Progenitor cell of endocrine pancreas (in vitro differentiated cells): ENCODE measurements around the gene XYLB. TPM values are rescaled to one million over a fixed set of nuclear protein-coding genes. Genes with fewer than 3 reads are reported as not detected.
A peak's percentile ranks its signal among the peaks of the same experiment; 100 is the strongest.

Experiments used
- DNase-seq: peaks from one replicate; pipeline ENCODE4 v3.0.0; 2021; ENCODE audit warnings: low spot score; ENCODE audit not compliant: unreplicated experiment
- H3K27ac Mint-ChIP-seq: 2 replicates; pipeline ENCODE4 v1.8.0; 2021; ENCODE audit warnings: mild to moderate bottlenecking, moderate library complexity, mixed read lengths
- H3K27me3 Mint-ChIP-seq: 2 replicates; pipeline ENCODE4 v1.8.0; 2021; ENCODE audit warnings: mixed read lengths
- H3K36me3 Mint-ChIP-seq: 2 replicates; pipeline ENCODE4 v1.8.0; 2022; ENCODE audit warnings: mixed read lengths; ENCODE audit not compliant: insufficient read depth
- H3K4me1 Mint-ChIP-seq: 2 replicates; pipeline ENCODE4 v1.8.0; 2021; ENCODE audit warnings: low read depth, mixed read lengths
- H3K4me3 Mint-ChIP-seq: 2 replicates; pipeline ENCODE4 v1.8.0; 2021; ENCODE audit warnings: low read depth, mild to moderate bottlenecking, moderate library complexity, mixed read lengths
- H3K9me3 Mint-ChIP-seq: 2 replicates; pipeline ENCODE4 v1.8.0; 2021; ENCODE audit warnings: low read depth, mixed read lengths
- total RNA-seq: library from RNA; stranded (reverse); gene quantifications from 2 replicates; pipeline ENCODE4 v1.2.1, GENCODE V29; 2021
- TF ChIP-seq, protein P1 (sequence below): fragments of 200-600 bp; sonication (generic); IDR thresholded peaks from one replicate; pipeline ENCODE4 v1.5.0; 2021; ENCODE audit warnings: antibody characterized with exemption, mild to moderate bottlenecking; ENCODE audit not compliant: unreplicated experiment

The XYLB gene
- total RNA-seq, 1 donor from 2014 or later: 4.0 TPM

DNA sequence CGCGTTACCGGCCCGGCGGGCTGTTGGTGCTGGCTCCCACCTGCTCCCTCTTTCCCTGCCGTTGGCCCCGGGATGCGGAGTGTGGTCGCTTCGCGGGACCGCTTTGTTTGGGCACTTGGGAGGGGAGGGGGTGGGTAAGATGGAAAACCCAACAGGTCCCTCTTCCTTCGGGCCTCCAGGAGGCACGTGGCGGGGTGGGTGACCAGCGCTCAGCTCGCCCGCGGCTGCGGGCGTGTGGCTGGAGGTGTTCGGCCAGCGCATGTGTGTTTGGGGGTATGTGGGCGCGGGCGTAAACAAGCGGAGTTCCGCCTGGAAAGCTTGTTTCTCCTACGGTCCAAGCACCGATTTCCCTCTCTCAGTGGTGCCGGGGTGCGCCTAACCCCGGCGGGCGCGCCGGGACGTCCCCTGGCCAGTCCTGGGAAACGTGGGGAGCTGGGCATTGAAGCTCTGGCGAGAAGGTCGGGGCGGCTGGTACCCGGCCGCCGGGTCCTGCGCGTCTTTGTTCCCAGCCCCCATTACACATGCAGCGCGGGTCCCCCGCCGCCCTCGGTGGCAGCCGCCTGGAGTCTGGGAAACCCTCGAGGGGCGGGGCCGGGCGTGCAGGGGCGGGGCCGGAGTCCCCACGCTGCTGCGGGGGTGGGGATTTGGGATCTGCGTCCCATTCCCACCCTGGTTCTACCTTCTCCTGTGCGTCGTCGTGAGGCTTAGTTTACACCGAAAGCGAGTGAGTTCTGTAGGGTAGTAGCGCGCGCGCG lies 108.5 kb downstream of the XYLB start:
- H3K27ac Mint-ChIP-seq: peak overlapping the region; percentile 100

GRCh38 chr3:38455639-38456430 lies 109.2 kb downstream of the XYLB start:
- Mint-ChIP-seq H3K27me3 (no peaks in the 10 kb centered on the region), H3K9me3 (peaks cover 2% of the 10 kb centered on the region), H3K36me3 (peaks cover 1% of the 10 kb centered on the region), H3K4me3 (peak overlapping the region; percentile 99), H3K27ac (peak overlapping the region; percentile 96), H3K4me1 (peaks cover 40% of the 10 kb centered on the region)
- TF ChIP-seq, protein P1, sequence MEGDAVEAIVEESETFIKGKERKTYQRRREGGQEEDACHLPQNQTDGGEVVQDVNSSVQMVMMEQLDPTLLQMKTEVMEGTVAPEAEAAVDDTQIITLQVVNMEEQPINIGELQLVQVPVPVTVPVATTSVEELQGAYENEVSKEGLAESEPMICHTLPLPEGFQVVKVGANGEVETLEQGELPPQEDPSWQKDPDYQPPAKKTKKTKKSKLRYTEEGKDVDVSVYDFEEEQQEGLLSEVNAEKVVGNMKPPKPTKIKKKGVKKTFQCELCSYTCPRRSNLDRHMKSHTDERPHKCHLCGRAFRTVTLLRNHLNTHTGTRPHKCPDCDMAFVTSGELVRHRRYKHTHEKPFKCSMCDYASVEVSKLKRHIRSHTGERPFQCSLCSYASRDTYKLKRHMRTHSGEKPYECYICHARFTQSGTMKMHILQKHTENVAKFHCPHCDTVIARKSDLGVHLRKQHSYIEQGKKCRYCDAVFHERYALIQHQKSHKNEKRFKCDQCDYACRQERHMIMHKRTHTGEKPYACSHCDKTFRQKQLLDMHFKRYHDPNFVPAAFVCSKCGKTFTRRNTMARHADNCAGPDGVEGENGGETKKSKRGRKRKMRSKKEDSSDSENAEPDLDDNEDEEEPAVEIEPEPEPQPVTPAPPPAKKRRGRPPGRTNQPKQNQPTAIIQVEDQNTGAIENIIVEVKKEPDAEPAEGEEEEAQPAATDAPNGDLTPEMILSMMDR: no peak
- no peak for DNase-seq

More for the DNA sequence above, 108.5 kb downstream of the XYLB start:
- peaks cover 7% of the 10 kb centered on the region for H3K36me3 Mint-ChIP-seq
- peak; percentile 80 for DNase-seq
- TF ChIP-seq, protein P1: no peak
- peaks cover 8% of the 10 kb centered on the region for H3K9me3 Mint-ChIP-seq
- H3K4me3 Mint-ChIP-seq: peak overlapping the region; percentile 99
- H3K4me1 Mint-ChIP-seq: peaks cover 34% of the 10 kb centered on the region
- no peaks in the 10 kb centered on the region for H3K27me3 Mint-ChIP-seq

DNA sequence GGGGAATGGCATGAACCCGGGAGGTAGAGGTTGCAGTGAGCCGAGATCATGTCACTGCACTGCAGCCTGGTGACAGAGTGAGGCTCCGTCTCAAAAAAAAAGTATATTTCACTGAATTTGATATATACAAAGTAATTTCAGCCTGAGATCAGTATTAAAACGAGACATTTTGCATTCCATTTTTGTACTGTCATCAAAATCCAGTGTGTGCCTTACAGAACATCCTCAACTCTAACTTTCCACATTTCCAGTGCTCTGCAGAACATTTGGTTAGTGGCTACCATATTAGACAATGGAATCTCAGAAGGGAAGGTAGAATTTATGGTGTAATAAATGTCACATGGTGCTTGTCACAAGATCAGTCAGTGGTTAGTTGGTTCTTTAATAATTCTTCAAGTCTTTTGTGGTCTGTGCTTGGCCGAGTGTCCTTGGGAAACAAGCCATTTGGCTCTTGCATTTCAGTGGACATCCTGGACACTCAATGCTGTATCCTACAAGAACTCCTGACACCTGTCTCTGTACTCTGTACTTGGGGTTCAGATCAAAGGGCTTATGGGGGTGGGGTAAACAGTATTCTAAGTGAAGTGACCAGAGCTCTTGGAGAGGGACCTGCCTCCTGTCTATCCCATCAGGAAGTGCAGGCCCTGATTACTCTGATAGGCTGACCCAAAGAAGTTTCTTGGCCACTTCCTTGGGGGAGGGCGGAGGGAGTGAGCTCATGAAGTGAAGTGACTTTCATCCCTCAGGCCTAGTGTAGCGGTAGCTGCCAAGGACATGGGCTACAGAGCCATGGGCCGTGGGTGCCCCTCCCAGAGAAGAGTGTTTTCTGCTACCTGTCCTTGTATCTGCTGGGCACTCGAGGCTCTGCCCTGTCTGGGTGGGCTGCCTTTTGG lies 110.8 kb downstream of the XYLB start:
- Mint-ChIP-seq H3K4me3 (peak overlapping the region; percentile 99), H3K36me3 (no peaks in the 10 kb centered on the region), H3K27ac (peak overlapping the region; percentile 69), H3K27me3 (no peaks in the 10 kb centered on the region), H3K9me3 (no peaks in the 10 kb centered on the region), H3K4me1 (peaks cover 42% of the 10 kb centered on the region)
- DNase-seq: no peak
- TF ChIP-seq, protein P1: no peak

- no peak overlapping the region for H3K4me3 Mint-ChIP-seq
- no peaks in the 10 kb centered on the region for H3K27me3 Mint-ChIP-seq
- H3K27ac Mint-ChIP-seq: no peak overlapping the region
- no peak for DNase-seq
- peaks cover 3% of the 10 kb centered on the region for H3K9me3 Mint-ChIP-seq
- H3K36me3 Mint-ChIP-seq: no peaks in the 10 kb centered on the region
- H3K4me1 Mint-ChIP-seq: peaks cover 39% of the 10 kb centered on the region
- TF ChIP-seq, protein P1: no peak
Observed at GRCh38 chr3:38458796-38459498, 112.4 kb downstream of the XYLB start.
